HepG2 (cell line): ENCODE measurements around the gene ACTN4. TPM values are rescaled to one million over a fixed set of nuclear protein-coding genes. Genes with fewer than 3 reads are reported as not detected.

Experiments used
- CCAR2 ChIP-seq: fragments of 200-400 bp; formaldehyde crosslinking; optimal IDR thresholded peaks from 2 replicates; pipeline ENCODE3; 2018; ENCODE audit warnings: low read depth, mild to moderate bottlenecking, low read length, moderate library complexity
- FOXA3 ChIP-seq: IDR thresholded peaks from 2 replicates; pipeline ENCODE4 v1.6.1; 2016; ENCODE audit warnings: missing genetic modification reagents, missing compliant biosample characterization
- HINFP ChIP-seq: sonication (generic); formaldehyde crosslinking; IDR thresholded peaks from 2 replicates; pipeline ENCODE4 v1.4.0; 2020; ENCODE audit warnings: low read depth, mild to moderate bottlenecking, missing genetic modification reagents
- HNRNPLL ChIP-seq: fragments of 200-400 bp; formaldehyde crosslinking; IDR thresholded peaks from 2 replicates; pipeline ENCODE4 v1.6.1; 2017; ENCODE audit warnings: mild to moderate bottlenecking, low read depth, low read length; ENCODE audit not compliant: poor library complexity, severe bottlenecking
- HOXA7 ChIP-seq: sonication (generic); formaldehyde crosslinking; IDR thresholded peaks from 2 replicates; pipeline ENCODE4 v1.8.1; 2022; ENCODE audit warnings: mild to moderate bottlenecking, missing genetic modification reagents, moderate library complexity
- KLF16 ChIP-seq, 2 experiments: sonication (generic) in 1 of 2; formaldehyde crosslinking in 1 of 2; IDR thresholded peaks; 2 replicates each; pipeline versions ENCODE4 v1.6.1 to v1.8.0; 2016 to 2023; ENCODE audit warnings: missing genetic modification reagents in 2 of 2, missing compliant biosample characterization in 1 of 2
- MEIS1 ChIP-seq: sonication (generic); formaldehyde crosslinking; IDR thresholded peaks from 2 replicates; pipeline ENCODE4 v1.9.0; 2021; ENCODE audit warnings: mild to moderate bottlenecking, missing genetic modification reagents, moderate library complexity, borderline replicate concordance
- MIXL1 ChIP-seq: IDR thresholded peaks from 2 replicates; pipeline ENCODE4 v1.6.1; 2016
- MZF1 ChIP-seq: sonication (generic); formaldehyde crosslinking; IDR thresholded peaks from 2 replicates; pipeline ENCODE4 v1.8.1; 2023; ENCODE audit warnings: mild to moderate bottlenecking, missing genetic modification reagents, borderline replicate concordance
- NR1H2 ChIP-seq: sonication (generic); formaldehyde crosslinking; IDR thresholded peaks from 2 replicates; pipeline ENCODE4 v1.8.1; 2022; ENCODE audit warnings: low read depth, missing genetic modification reagents, borderline replicate concordance
- PAX8 ChIP-seq: sonication (generic); formaldehyde crosslinking; IDR thresholded peaks from 2 replicates; pipeline ENCODE4 v1.8.0; 2022; ENCODE audit warnings: mild to moderate bottlenecking, missing genetic modification reagents, borderline replicate concordance
- PLRG1 ChIP-seq: fragments of 450-650 bp; conservative IDR thresholded peaks from 2 replicates; pipeline ENCODE4 v1.6.1; 2016
- PPARG ChIP-seq: conservative IDR thresholded peaks from 2 replicates; pipeline ENCODE4 v1.6.1; 2016; ENCODE audit warnings: missing biosample characterization, missing genetic modification reagents
- RELA ChIP-seq: sonication (generic); formaldehyde crosslinking; IDR thresholded peaks from 2 replicates; pipeline ENCODE4 v1.4.0; 2020; ENCODE audit warnings: missing genetic modification reagents
- SNAI1 ChIP-seq: sonication (generic); formaldehyde crosslinking; IDR thresholded peaks from 2 replicates; pipeline ENCODE4 v1.5.0; 2020; ENCODE audit warnings: mild to moderate bottlenecking, missing genetic modification reagents, borderline replicate concordance
- TOE1 ChIP-seq: sonication (generic); formaldehyde crosslinking; IDR thresholded peaks from 2 replicates; pipeline ENCODE4 v1.4.0; 2020; ENCODE audit warnings: mild to moderate bottlenecking, missing genetic modification reagents
- ZGPAT ChIP-seq: IDR thresholded peaks from 2 replicates; pipeline ENCODE4 v1.6.1; 2016; ENCODE audit warnings: mild to moderate bottlenecking
- ZNF230 ChIP-seq: sonication (generic); formaldehyde crosslinking; IDR thresholded peaks from 2 replicates; pipeline ENCODE4 v1.4.0; 2020; ENCODE audit warnings: mild to moderate bottlenecking, missing genetic modification reagents
- ZNF260 ChIP-seq: sonication (generic); formaldehyde crosslinking; IDR thresholded peaks from 2 replicates; pipeline ENCODE4 v1.4.0; 2020; ENCODE audit warnings: missing genetic modification reagents, low read depth, mild to moderate bottlenecking, borderline replicate concordance
- ZNF597 ChIP-seq: sonication (generic); formaldehyde crosslinking; IDR thresholded peaks from 2 replicates; pipeline ENCODE4 v1.5.0; 2020; ENCODE audit warnings: missing genetic modification reagents
- ZNF609 ChIP-seq: sonication (generic); formaldehyde crosslinking; IDR thresholded peaks from 2 replicates; pipeline ENCODE4 v1.4.0; 2020; ENCODE audit warnings: mild to moderate bottlenecking, missing genetic modification reagents, borderline replicate concordance
- polyA plus RNA-seq, 8 experiments: library from polyadenylated mRNA; depleted of rRNA in 3 of 8; stranded (reverse) in 7 of 8; unstranded in 1 of 8; fragments of >200 nt; fragmentation: Illumina TruSeq in 4 of 8; extraction: Trizol in 4 of 8; gene quantifications; 2 replicates each; pipeline versions ENCODE4 v1.2.1 to v1.2.3, GENCODE V29; 2011 to 2016; ENCODE audit warnings: low read depth in 4 of 8, missing spikeins in 1 of 8, mixed read lengths in 1 of 8; ENCODE audit not compliant: insufficient read depth in 1 of 8
- total RNA-seq, 5 experiments: library from RNA; depleted of rRNA; stranded (reverse); fragments of >200 nt; fragmentation: Illumina TruSeq; extraction: Trizol; gene quantifications; 2 replicates each; pipeline ENCODE4 v1.2.3, GENCODE V29; 2016; ENCODE audit warnings: low read depth in 1 of 5

Gene ACTN4
- total and polyA plus RNA-seq, 2 of the 13 experiments (the other 11 are each of a cell fraction or from before 2014, with no cell fraction given) = 171 to 192 TPM

- peak; percentile 70; the same call in 1 of the 2 replicates for TF ChIP-seq ZNF609 (CRISPR knock-in tag)
- TF ChIP-seq PPARG (CRISPR knock-in tag) = peak; percentile 45; the same call in 1 of the 2 replicates
- no peak for TF ChIP-seq NR1H2 (CRISPR knock-in tag)
- TF ChIP-seq ZGPAT (CRISPR knock-in tag) = peak; percentile 56; the same call in 1 of the 2 replicates
- TF ChIP-seq KLF16 (CRISPR knock-in tag; IDR thresholded peaks at IDR 0.05) = peak in 1 of 2 experiments; percentile 52; a peak in 1 of 4 replicates
- no peak for TF ChIP-seq SNAI1
- peak; percentile 24 for TF ChIP-seq HNRNPLL
- TF ChIP-seq MZF1 (CRISPR knock-in tag) = no peak
- no peak for TF ChIP-seq HOXA7 (CRISPR knock-in tag)
- TF ChIP-seq TOE1 (CRISPR knock-in tag) = no peak
- TF ChIP-seq MIXL1 = peak; percentile 83; the same call in 1 of the 2 replicates
- TF ChIP-seq RELA (CRISPR knock-in tag) = no peak
- no peak for TF ChIP-seq ZNF260 (CRISPR knock-in tag)
- TF ChIP-seq CCAR2 = no peak
- no peak for TF ChIP-seq MEIS1 (CRISPR knock-in tag)
- peak; percentile 45; the same call in 1 of the 2 replicates for TF ChIP-seq HINFP (CRISPR knock-in tag)
- TF ChIP-seq PLRG1 = no peak
- TF ChIP-seq PAX8 (CRISPR knock-in tag) = no peak
- peak; percentile 42; the same call in 1 of the 2 replicates for TF ChIP-seq ZNF230 (CRISPR knock-in tag)
- TF ChIP-seq FOXA3 (CRISPR knock-in tag) = peak; percentile 90
- no peak for TF ChIP-seq ZNF597 (CRISPR knock-in tag)
Measured at GRCh38 chr19:38721979-38722773, 74.7 kb downstream of the ACTN4 start (continued).
